NCI-H748 (cell line): ENCODE measurements around the gene CYP4X1.
"Not testable (repeated sequence)": the region's sequence is repeated elsewhere in the genome, so short reads cannot be mapped to it uniquely, and the experiment has no call there.

ENCODE experiments used
- DNase-seq: peaks from one replicate; lab custom pipeline; 2025; ENCODE audit not compliant: unreplicated experiment; lab: John Stamatoyannopoulos, UW

CYP4X1 gene

DNA sequence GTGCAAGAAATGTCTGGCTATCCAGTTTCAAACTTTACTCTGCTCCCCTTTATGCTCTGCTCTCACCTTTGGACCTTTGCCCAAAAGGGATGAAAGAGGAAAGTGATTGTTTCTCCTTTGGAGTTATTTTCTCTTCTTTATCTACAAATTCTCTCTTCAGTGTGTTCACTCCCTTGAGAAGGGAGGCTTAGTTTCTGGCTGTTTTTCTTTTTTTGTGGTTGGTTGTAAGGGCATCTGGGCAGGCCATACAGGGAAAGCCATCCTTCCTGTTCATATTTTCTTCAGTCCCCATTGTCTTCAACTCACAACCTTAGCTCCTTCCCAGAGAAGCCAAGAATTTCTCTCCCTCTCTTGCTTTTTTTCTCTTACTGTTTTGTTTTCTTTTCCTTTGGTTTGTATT lies 46.0 kb downstream of the CYP4X1 start:
- not testable (repeated sequence) for DNase-seq

DNA sequence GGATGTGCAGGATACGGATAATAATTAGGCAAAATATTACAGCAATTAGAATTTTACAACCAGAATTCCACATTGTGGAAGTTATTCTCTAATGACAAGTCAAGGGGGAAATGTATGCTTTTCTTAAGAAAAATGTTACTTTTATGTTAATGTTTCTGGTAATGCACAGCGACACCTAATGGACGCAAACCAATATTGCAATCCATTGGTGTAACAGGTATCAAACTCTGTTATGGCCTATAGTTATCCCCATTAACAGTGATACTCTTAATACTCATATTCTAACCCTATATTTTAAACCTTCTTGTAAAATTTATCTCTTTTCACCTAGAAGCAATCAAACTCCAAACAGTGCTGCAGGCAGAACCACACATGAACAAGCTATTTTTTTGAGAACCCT lies 65.9 kb downstream of the CYP4X1 start:
- not testable (repeated sequence) for DNase-seq

DNA sequence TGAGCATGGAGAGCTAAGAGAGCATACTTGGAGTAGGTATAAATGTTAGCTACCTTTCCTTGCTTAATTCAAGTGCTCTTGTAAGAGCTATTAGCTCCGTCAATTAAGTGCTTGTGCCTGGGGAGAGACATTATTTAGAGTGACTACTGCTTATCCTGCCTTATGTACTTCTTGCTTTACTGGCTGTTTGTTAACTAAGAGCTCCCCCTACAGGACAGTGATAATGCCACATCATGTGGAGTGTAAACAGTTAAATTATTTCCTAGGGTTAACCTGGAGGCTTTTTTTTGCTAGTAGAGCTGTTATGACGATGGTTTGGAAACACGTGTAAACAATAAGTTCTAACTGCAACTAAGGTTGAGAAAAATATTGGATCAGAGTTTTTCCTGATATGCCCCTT lies 68.0 kb downstream of the CYP4X1 start:
- DNase-seq = not testable (repeated sequence)
